ENCODE data around the gene PLXNB3. TPM values are rescaled to one million over a fixed set of nuclear protein-coding genes. Genes with fewer than 3 reads are reported as not detected.
A peak's percentile ranks its signal among the peaks of the same experiment; 100 is the strongest.

PLXNB3 gene
- total RNA-seq, 1 donor from 2014 or later, result 2.9 TPM

DNA sequence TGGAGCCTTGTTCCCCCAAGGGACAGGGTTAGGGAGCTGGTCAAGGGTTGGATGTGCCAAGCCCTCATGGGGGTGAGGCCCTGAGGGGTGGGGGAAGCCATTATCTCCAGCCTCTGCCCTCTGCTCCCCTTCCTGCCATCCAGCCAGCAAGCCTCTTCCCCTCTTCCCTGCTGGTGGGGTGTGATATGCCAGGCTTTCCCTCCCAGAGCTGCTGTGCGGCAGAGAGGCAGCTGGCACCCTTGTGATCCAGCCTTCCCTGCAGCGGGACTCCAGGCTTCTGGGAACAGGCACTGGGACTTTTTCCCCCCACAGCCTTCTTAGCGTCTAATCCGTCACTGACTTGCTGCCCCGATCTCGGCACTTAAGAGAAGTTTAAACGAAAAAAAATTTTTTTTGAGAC lies 36.7 kb downstream of the PLXNB3 start:
- H3K36me3 ChIP-seq, result peaks cover 17% of the 10 kb centered on the region
- no peak overlapping the region for H3K4me3 ChIP-seq
- H3K9me3 ChIP-seq (replicated peaks), result no peaks in the 10 kb centered on the region
- intact Hi-C loops (cut with micrococcal nuclease), result no loop called here
- DNase-seq, result no peak
- TF ChIP-seq CTCF (IDR thresholded peaks at IDR 0.05; ENCODE audit: borderline replicate concordance), result no peak
- peaks cover 10% of the 10 kb centered on the region for H3K4me1 ChIP-seq
- H3K27me3 ChIP-seq (ENCODE audit: low read depth), result no peaks in the 10 kb centered on the region
- H3K27ac ChIP-seq (replicated peaks), result peak overlapping the region; percentile 45

GRCh38 chrX:153801669-153802068 lies 37.6 kb downstream of the PLXNB3 start:
- Histone ChIP-seq H3K36me3 (peaks cover 17% of the 10 kb centered on the region), H3K27me3 (ENCODE audit: low read depth) (no peaks in the 10 kb centered on the region), H3K9me3 (replicated peaks) (no peaks in the 10 kb centered on the region), H3K4me1 (peaks cover under 1% of the 10 kb centered on the region), H3K4me3 (no peak overlapping the region), H3K27ac (replicated peaks) (no peak overlapping the region)
- no peak for TF ChIP-seq CTCF (IDR thresholded peaks at IDR 0.05; ENCODE audit: borderline replicate concordance)
- DNase-seq, result no peak
- intact Hi-C loops (cut with micrococcal nuclease), result no loop called here

DNA sequence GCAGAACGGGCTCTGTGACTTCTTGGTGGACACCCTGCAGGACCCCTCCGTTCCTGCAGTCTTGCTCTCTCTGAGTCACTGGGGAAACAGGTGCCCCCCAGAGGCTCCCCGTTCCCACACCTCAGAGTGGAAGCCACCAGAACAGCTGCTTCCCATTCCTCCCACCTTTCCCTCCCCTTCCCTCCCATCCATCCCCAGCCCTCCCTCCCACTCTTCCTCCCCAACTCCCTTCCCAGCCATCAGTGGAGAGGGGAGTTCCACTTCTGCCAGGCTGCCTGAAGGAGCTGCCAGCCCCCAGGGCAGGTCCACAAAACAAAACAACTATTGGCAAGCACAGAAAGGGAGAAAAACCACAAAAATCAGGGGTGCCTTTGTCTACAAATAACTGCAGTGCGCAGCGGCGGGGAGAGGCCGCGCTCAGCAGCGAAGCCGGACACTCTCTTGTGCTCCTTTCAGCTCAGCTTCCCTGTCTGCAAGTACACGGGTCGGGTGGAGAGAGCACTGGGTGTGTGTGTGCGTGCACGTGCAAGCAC lies 38.5 kb downstream of the PLXNB3 start:
- Histone ChIP-seq H3K4me3 (no peak overlapping the region), H3K27me3 (ENCODE audit: low read depth) (no peaks in the 10 kb centered on the region), H3K9me3 (replicated peaks) (no peaks in the 10 kb centered on the region), H3K27ac (replicated peaks) (no peak overlapping the region), H3K36me3 (peaks cover 9% of the 10 kb centered on the region), H3K4me1 (no peaks in the 10 kb centered on the region)
- DNase-seq, result no peak
- no peak for TF ChIP-seq CTCF (IDR thresholded peaks at IDR 0.05; ENCODE audit: borderline replicate concordance)
- intact Hi-C loops (cut with micrococcal nuclease), result no loop called here

DNA sequence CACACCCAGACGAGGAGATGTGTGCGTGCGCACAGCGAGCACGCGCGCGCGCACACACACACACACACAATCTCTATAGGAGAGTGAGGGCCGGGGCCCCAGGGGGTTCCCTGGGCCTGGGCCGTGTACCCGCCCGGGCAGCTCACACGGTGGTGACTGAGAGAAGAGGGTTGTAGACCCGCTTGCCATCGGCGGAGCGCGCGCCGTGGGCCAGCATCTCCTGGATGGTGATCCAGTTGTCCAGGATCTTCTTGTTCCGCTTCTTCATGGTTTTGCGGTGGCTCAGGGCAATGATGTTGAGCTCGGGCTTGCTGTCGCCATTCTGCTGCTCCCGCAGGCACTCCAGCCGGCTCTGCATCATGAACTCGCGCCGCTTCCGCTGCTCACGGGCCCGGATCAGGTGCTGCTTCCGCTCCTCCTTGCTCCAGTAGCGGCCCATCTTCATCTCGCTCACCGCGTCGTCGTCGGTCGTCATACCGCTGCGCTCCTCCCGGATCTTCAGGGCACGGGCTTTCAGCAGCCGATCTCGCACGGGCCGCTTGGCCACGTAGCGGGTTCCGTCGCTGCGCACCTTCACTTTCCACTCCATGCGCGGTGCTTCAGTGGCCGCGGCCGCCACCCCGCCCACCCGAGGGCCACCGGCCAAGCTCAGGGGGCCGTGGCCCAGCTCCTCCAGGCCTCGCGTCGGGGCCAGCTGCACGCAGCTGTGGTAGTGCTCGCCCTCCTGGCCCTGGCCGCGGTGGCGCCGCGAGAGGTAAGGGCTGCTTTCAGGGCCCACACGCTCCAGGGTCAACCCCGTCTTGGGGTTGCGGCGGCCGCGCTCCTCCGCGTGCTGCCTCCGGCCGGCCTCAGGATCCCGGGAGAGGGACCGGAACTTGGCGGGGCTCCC lies 39.4 kb downstream of the PLXNB3 start:
- TF ChIP-seq CTCF (IDR thresholded peaks at IDR 0.05; ENCODE audit: borderline replicate concordance), result no peak
- H3K27me3 ChIP-seq (ENCODE audit: low read depth), result no peaks in the 10 kb centered on the region
- H3K4me3 ChIP-seq, result no peak overlapping the region
- no peak overlapping the region for H3K27ac ChIP-seq (replicated peaks)
- intact Hi-C loops (cut with micrococcal nuclease), result no loop called here
- H3K9me3 ChIP-seq (replicated peaks), result no peaks in the 10 kb centered on the region
- H3K4me1 ChIP-seq, result no peaks in the 10 kb centered on the region
- H3K36me3 ChIP-seq, result peaks cover 5% of the 10 kb centered on the region
- no peak for DNase-seq

DNA sequence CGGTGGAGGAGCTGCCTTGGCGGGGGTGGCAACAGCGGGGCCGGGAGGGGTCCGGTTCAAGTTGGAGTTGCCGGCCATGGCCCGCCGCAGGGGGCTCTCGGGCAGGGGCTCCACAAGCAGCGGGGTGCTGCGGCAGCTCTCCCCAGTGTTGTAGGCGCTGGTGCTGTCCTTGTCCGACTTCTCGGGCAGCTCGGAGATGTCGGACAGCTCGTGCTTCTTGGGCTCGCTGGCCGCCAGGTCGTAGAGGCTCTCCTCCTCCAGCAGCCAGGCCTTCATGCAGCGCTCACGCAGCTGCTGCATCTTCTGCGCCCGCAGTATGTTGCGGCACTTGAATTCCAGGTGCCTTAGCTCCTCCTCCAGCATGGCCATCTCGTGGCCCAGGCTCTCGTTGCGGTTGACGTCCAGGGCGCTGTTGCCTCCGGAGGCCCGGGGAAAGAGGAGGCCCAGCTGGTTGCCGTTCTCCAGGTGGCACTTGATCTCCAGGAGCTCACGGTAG lies 40.1 kb downstream of the PLXNB3 start:
- no peaks in the 10 kb centered on the region for H3K27me3 ChIP-seq (ENCODE audit: low read depth)
- no peak for DNase-seq
- no peaks in the 10 kb centered on the region for H3K9me3 ChIP-seq (replicated peaks)
- no peaks in the 10 kb centered on the region for H3K4me1 ChIP-seq
- no peaks in the 10 kb centered on the region for H3K36me3 ChIP-seq
- TF ChIP-seq CTCF (IDR thresholded peaks at IDR 0.05; ENCODE audit: borderline replicate concordance), result no peak
- intact Hi-C loops (cut with micrococcal nuclease), result no loop called here
- H3K4me3 ChIP-seq, result no peak overlapping the region
- H3K27ac ChIP-seq (replicated peaks), result no peak overlapping the region

Data from left ventricle myocardium inferior (tissue), 1 donor.